GM06990 (cell line): ENCODE measurements around the gene TRIM9.
"Not testable (repeated sequence)": the region's sequence is repeated elsewhere in the genome, so short reads cannot be mapped to it uniquely, and the experiment has no call there.

Experiments
- DNase-seq: peaks from one replicate; pipeline ENCODE4 v3.0.0-alpha.2; 2011; ENCODE audit not compliant: insufficient read length; ENCODE audit errors: extremely low read depth
- H3K27me3 ChIP-seq: replicated peaks from 2 replicates; pipeline ENCODE4 v1.6.0; 2011; ENCODE audit warnings: low read length; ENCODE audit not compliant: control insufficient read depth, insufficient read depth
- H3K36me3 ChIP-seq: 2 replicates; pipeline ENCODE4 v1.5.1; 2011; ENCODE audit warnings: low read length; ENCODE audit not compliant: control insufficient read depth, insufficient read depth
- H3K4me3 ChIP-seq: replicated peaks from 2 replicates; pipeline ENCODE4 v1.5.1; 2011; ENCODE audit warnings: low read depth, mild to moderate bottlenecking, control low read depth, low read length
- TF ChIP-seq, protein P1 (sequence below): IDR thresholded peaks from 2 replicates; pipeline ENCODE4 v1.5.1; 2011; ENCODE audit warnings: low read length, control low read depth, mild to moderate bottlenecking, inconsistent platforms; ENCODE audit not compliant: insufficient read depth, poor library complexity, severe bottlenecking

The TRIM9 gene

DNA sequence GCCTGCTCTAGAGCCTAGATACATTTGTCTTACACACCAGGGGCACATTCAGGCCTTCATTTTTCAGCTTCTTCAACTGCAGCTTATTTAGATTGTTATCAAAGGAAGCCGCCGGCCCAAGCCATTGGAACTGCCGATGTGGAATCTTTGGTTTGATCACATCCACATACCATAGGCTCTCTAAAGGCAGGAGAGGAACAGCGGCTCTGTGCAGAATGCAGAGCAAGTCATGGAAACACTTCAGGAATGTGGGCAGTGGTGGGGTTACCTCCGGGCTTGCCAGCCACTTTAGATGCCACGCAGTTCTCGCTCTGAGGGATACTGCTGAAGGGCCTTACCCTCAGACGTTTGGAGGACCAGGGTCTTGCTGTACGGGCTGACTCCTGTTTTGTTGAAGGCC is 97.2 kb downstream of the TRIM9 start:
- DNase-seq, result no peak
- TF ChIP-seq, protein P1, sequence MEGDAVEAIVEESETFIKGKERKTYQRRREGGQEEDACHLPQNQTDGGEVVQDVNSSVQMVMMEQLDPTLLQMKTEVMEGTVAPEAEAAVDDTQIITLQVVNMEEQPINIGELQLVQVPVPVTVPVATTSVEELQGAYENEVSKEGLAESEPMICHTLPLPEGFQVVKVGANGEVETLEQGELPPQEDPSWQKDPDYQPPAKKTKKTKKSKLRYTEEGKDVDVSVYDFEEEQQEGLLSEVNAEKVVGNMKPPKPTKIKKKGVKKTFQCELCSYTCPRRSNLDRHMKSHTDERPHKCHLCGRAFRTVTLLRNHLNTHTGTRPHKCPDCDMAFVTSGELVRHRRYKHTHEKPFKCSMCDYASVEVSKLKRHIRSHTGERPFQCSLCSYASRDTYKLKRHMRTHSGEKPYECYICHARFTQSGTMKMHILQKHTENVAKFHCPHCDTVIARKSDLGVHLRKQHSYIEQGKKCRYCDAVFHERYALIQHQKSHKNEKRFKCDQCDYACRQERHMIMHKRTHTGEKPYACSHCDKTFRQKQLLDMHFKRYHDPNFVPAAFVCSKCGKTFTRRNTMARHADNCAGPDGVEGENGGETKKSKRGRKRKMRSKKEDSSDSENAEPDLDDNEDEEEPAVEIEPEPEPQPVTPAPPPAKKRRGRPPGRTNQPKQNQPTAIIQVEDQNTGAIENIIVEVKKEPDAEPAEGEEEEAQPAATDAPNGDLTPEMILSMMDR, result no peak
- no peaks in the 10 kb centered on the region for H3K36me3 ChIP-seq
- H3K4me3 ChIP-seq, result no peak overlapping the region
- no peaks in the 10 kb centered on the region; the same call in 1 of the 2 replicates for H3K27me3 ChIP-seq

DNA sequence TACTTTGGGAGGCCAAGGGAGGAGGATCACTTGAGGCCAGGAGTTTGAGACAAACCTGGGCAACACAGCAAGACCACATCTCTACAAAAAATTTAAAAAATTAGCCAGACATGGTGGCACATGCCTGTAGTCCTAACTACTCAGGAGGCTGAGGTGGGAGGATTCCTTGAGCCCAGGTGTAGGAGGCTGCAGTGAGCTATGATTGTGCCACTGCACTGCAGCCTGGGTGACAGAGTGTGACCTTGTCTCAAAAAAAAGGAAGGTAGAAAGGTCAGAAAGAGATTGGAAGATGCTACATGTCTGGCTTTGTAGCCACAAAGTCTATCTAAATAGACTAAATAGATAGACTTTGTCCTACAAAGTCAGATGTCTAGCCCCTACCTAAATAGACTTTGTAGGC is 100.7 kb downstream of the TRIM9 start:
- DNase-seq, H3K36me3 ChIP-seq, H3K4me3 ChIP-seq, H3K27me3 ChIP-seq: not testable (repeated sequence)

DNA sequence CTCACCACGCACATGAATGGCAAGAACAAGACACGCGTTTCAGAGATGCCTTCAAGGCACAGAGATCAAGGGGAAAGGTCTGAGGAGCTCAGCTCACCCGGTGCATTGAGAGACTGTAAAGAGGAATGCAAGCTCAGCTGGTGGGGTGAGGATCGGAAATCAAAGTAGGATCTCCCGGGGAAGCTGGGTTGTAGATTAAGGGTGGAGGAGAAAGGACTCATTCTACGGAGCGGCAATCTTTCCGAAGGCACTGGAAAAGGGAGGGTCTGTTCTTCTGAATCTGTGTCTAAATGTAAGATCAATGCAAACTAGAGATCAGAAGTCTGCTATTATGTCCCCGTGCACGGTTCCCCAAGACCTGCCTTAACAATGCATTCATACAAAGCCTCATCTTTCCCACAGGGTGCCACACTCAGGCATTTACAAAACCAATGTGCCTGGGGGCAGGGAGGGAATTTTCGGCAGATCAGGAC is 109.0 kb downstream of the TRIM9 start:
- Histone ChIP-seq H3K36me3 (no peaks in the 10 kb centered on the region), H3K27me3 (no peaks in the 10 kb centered on the region), H3K4me3 (no peak overlapping the region)
- DNase-seq, result no peak
- TF ChIP-seq, protein P1, result no peak

DNA sequence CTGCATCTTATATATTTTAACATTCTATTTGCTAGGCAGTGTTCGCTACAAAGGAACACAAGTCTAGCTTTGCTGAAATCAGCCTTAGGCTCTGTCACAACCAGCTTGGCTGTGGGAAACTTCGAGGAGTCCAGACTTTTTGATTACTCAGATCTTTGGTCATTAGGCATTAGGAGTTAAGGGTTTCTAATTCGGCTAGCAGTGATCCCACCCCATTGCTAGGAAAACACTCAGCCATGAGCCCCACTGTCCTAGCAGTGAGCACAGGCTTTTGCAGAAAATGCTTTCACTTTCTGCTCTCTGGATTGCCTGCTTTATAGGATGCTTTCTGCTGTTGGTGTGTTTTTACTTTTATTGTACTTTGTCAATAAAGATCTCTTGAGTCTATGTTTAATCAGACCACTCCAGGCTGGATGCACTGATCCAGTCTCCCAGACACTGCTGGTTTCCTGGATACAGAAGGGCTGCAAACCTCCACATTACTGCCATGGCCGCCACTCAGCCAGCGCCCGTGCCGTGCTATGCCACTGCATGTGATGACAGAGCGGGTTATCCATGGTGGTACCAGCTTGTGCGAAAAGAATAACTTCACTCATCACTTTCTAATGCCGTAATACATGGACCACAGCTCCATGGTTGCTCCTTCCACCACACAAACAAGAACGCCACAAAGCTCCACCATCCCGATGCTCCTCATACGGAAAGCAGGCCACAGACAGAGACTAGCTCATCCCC is 109.6 kb downstream of the TRIM9 start:
- no peaks in the 10 kb centered on the region for H3K27me3 ChIP-seq
- no peak for DNase-seq
- H3K4me3 ChIP-seq, result no peak overlapping the region
- no peaks in the 10 kb centered on the region for H3K36me3 ChIP-seq
- TF ChIP-seq, protein P1, result no peak

DNA sequence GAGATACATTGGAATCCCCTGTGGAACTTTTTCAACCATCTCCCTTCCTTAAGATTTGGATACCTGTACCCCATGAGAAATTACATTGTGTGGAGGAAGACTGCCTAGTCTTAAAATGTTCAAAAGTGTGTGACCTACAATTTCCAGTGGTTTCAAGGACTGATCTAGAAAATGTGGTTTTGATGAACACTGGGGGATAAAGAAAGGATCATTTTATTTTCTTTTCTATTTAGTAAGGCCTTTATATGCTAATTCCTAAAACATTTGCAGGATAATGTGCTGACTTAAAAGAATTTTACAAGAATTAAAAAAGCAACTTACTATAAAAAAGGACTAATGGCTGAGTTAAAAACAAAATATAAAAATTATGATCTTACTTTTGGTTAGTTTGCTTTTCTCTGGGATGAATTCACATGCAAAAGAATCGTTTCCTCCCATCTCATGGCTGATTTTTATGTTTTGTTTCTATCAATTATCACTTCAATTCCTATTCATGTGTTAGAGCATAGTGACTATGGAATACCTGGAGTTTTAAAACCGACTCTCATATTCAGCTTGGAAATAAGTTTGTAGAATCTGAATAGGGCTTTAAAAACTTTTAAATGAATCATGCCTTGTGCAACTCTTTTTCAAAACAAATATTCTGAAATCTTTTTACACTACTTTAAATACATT is 110.7 kb downstream of the TRIM9 start:
- TF ChIP-seq, protein P1, result no peak
- H3K36me3 ChIP-seq, result no peaks in the 10 kb centered on the region
- no peak overlapping the region for H3K4me3 ChIP-seq
- no peaks in the 10 kb centered on the region for H3K27me3 ChIP-seq
- DNase-seq, result no peak
